Left lobe of liver (tissue), 2 donors: ENCODE results near the gene HIVEP1. TPM values are rescaled to one million over a fixed set of nuclear protein-coding genes. Genes with fewer than 3 reads are reported as not detected.

Experiments
- ATAC-seq: fragments of 200-7000 bp; cut with Tn5 transposase; one replicate; pipeline ENCODE4 v1.9.1; 2020; ENCODE audit warnings: mild to moderate bottlenecking, moderate library complexity
- DNase-seq: peaks from one replicate; pipeline ENCODE4 v3.0.0-alpha.2; 2020; ENCODE audit warnings: low spot score
- total RNA-seq: library from RNA; stranded (reverse); gene quantifications from one replicate; pipeline ENCODE4 v1.2.1, GENCODE V29; 2021
- donor health status: DM: no; HTN: no; CAD: no; lungs with moderate emphysema.
- donor health status: DM: no; HTN: yes; CAD: no.

The HIVEP1 gene
- 9.7 TPM for total RNA-seq

- ATAC-seq (no peak), DNase-seq (peak; percentile 54)
Observed at GRCh38 chr6:12012038-12012557, at the start of gene HIVEP1. TSS of gene HIVEP1 (plus strand) at chr6:12012312. CDS start at chr6:12015629, 3,317 bp downstream.

- no peak for DNase-seq
- ATAC-seq = no peak
Observed at GRCh38 chr6:11963756-11964500, 48.2 kb upstream of the HIVEP1 start.

- DNase-seq (no peak), ATAC-seq (no peak)
Observed at GRCh38 chr6:11964729-11965335, 47.3 kb upstream of the HIVEP1 start.

- peak; percentile 39 for ATAC-seq
- DNase-seq = no peak
Observed at GRCh38 chr6:11965499-11965898, 46.6 kb upstream of the HIVEP1 start.

GRCh38 chr6:11968241-11968806 is 43.8 kb upstream of the HIVEP1 start:
- DNase-seq = no peak
- ATAC-seq = no peak

GRCh38 chr6:11969092-11969491 is 43.0 kb upstream of the HIVEP1 start:
- DNase-seq = no peak

GRCh38 chr6:11970114-11970513 is 42.0 kb upstream of the HIVEP1 start:
- ATAC-seq (no peak), DNase-seq (no peak)

More at GRCh38 chr6:11969092-11969491, 43.0 kb upstream of the HIVEP1 start:
- ATAC-seq = no peak

- ATAC-seq (no peak), DNase-seq (no peak)
Observed at GRCh38 chr6:11971154-11971553, 41.0 kb upstream of the HIVEP1 start.

- no peak for DNase-seq
- ATAC-seq = no peak
Observed at GRCh38 chr6:11972270-11972669, 39.8 kb upstream of the HIVEP1 start.

- ATAC-seq (no peak), DNase-seq (no peak)
Observed at GRCh38 chr6:11972806-11973205, 39.3 kb upstream of the HIVEP1 start.

GRCh38 chr6:11973238-11973637 is 38.9 kb upstream of the HIVEP1 start:
- ATAC-seq (no peak), DNase-seq (no peak)

GRCh38 chr6:11974089-11974488 is 38.0 kb upstream of the HIVEP1 start:
- no peak for ATAC-seq
- DNase-seq = no peak

GRCh38 chr6:11975353-11975977 is 36.6 kb upstream of the HIVEP1 start:
- peak; percentile 33 for ATAC-seq
- DNase-seq = no peak

GRCh38 chr6:11976489-11976888 is 35.6 kb upstream of the HIVEP1 start:
- no peak for ATAC-seq

GRCh38 chr6:11977193-11977592 is 34.9 kb upstream of the HIVEP1 start:
- DNase-seq = no peak
- ATAC-seq = no peak

More at GRCh38 chr6:11976489-11976888, 35.6 kb upstream of the HIVEP1 start:
- no peak for DNase-seq

GRCh38 chr6:11977738-11978137 is 34.4 kb upstream of the HIVEP1 start:
- ATAC-seq (no peak), DNase-seq (no peak)

GRCh38 chr6:11978169-11978987 is 33.7 kb upstream of the HIVEP1 start:
- ATAC-seq = no peak
- DNase-seq = no peak

GRCh38 chr6:11979866-11980265 is 32.2 kb upstream of the HIVEP1 start:
- ATAC-seq (no peak), DNase-seq (no peak)

GRCh38 chr6:11983306-11983705 is 28.8 kb upstream of the HIVEP1 start:
- ATAC-seq (no peak), DNase-seq (no peak)

GRCh38 chr6:11987386-11987785 is 24.7 kb upstream of the HIVEP1 start:
- ATAC-seq = no peak
- no peak for DNase-seq

- ATAC-seq = no peak
Observed at GRCh38 chr6:11989386-11989785, 22.7 kb upstream of the HIVEP1 start.

More at GRCh38 chr6:11989386-11989785, 22.7 kb upstream of the HIVEP1 start:
- DNase-seq = no peak
